CD4-positive, alpha-beta memory T cell (primary cell): ENCODE results near the gene PDE6B. TPM values are rescaled to one million over a fixed set of nuclear protein-coding genes. Genes with fewer than 3 reads are reported as not detected.
A peak's percentile ranks its signal among the peaks of the same experiment; 100 is the strongest.

Source experiments
- CTCF ChIA-PET: fragments of 350-600 bp; sonication (Branson Sonifier 250); formaldehyde crosslinking; loops from one replicate; lab custom pipeline; 2021; ENCODE audit warnings: inconsistent platforms; ENCODE audit not compliant: partially characterized antibody; lab: Charles Lee
- POLR2A ChIA-PET: fragments of 350-600 bp; sonication (Branson Sonifier 250); formaldehyde crosslinking; loops from one replicate; lab custom pipeline; 2021; ENCODE audit not compliant: partially characterized antibody; lab: Charles Lee
- DNase-seq, 5 donors: peaks; one replicate each; pipeline versions ENCODE4 v3.0.0 to v3.0.0-alpha.2; 2020 to 2022; ENCODE audit warnings: mixed read lengths in 1 of 5
- H3K27ac ChIP-seq: one replicate; pipeline ENCODE4 v1.7.0; 2013; ENCODE audit warnings: low read depth, low read length
- H3K27me3 ChIP-seq: 2 replicates; pipeline ENCODE4 v1.7.0; 2013; ENCODE audit warnings: mild to moderate bottlenecking, low read length, moderate library complexity; ENCODE audit not compliant: insufficient read depth
- H3K36me3 ChIP-seq: 2 replicates; pipeline ENCODE4 v1.7.0; 2013; ENCODE audit warnings: mild to moderate bottlenecking, low read length, moderate library complexity; ENCODE audit not compliant: insufficient read depth
- H3K4me1 ChIP-seq: 2 replicates; pipeline ENCODE4 v1.7.0; 2013; ENCODE audit warnings: mild to moderate bottlenecking, low read length, moderate library complexity; ENCODE audit not compliant: insufficient read depth
- H3K4me3 ChIP-seq, 2 donors: one replicate each; pipeline ENCODE4 v1.7.0; 2013; ENCODE audit warnings: low read length in 2 of 2, mild to moderate bottlenecking in 1 of 2
- H3K9me3 ChIP-seq, 2 donors: one replicate each; pipeline ENCODE4 v1.7.0; 2013; ENCODE audit warnings: low read length in 2 of 2, control low read depth in 1 of 2; ENCODE audit not compliant: control insufficient read depth in 1 of 2
- H3K27ac Mint-ChIP-seq, 7 donors: one replicate each; pipeline ENCODE4 v1.8.0; 2020 to 2021; ENCODE audit warnings: mixed read lengths in 7 of 7, mild to moderate bottlenecking in 6 of 7, inconsistent platforms in 3 of 7, moderate library complexity in 3 of 7
- H3K27me3 Mint-ChIP-seq, 2 donors: one replicate each; pipeline ENCODE4 v1.8.0; 2020 to 2021; ENCODE audit warnings: mixed read lengths in 2 of 2
- H3K36me3 Mint-ChIP-seq, 2 donors: one replicate each; pipeline ENCODE4 v1.8.0; 2020 to 2021; ENCODE audit warnings: mixed read lengths in 2 of 2, inconsistent platforms in 1 of 2, mild to moderate bottlenecking in 1 of 2
- H3K4me1 Mint-ChIP-seq, 4 donors: one replicate each; pipeline ENCODE4 v1.8.0; 2020 to 2021; ENCODE audit warnings: mixed read lengths in 4 of 4, mild to moderate bottlenecking in 1 of 4
- H3K4me3 Mint-ChIP-seq, 8 donors: one replicate each; pipeline ENCODE4 v1.8.0; 2020 to 2021; ENCODE audit warnings: mixed read lengths in 8 of 8, mild to moderate bottlenecking in 7 of 8, moderate library complexity in 6 of 8, inconsistent platforms in 3 of 8
- H3K9me3 Mint-ChIP-seq, 8 donors: one replicate each; pipeline ENCODE4 v1.8.0; 2020 to 2021; ENCODE audit warnings: mixed read lengths in 8 of 8, mild to moderate bottlenecking in 5 of 8, inconsistent platforms in 3 of 8, moderate library complexity in 1 of 8
- intact Hi-C: fragments of 100-400 bp; cut with micrococcal nuclease; formaldehyde crosslinking; loops from one replicate; pipeline ENCODE4 v1.15.1; 2023
- polyA plus RNA-seq, 2 donors: library from polyadenylated mRNA; unstranded; fragments of 300-500 nt; fragmentation: Illumina TruSeq; gene quantifications; one replicate each; pipeline ENCODE4 v1.2.3, GENCODE V29; 2021
- total RNA-seq, 2 experiments: library from RNA; stranded (reverse); gene quantifications; one replicate each; pipeline ENCODE4 v1.2.3, GENCODE V29; 2021

Gene PDE6B
- total and polyA plus RNA-seq, 4 experiments from 2014 or later, result 15.3 to 17.6 (median 15.7) TPM

GRCh38 chr4:661231-661630 lies 35.9 kb downstream of the PDE6B start:
- intact Hi-C loops, result no loop called here

GRCh38 chr4:661881-662761 lies 36.7 kb downstream of the PDE6B start:
- Histone ChIP-seq H3K4me1 (peaks cover 17% of the 10 kb centered on the region), H3K27me3 (no peaks in the 10 kb centered on the region), H3K9me3 (no peaks in the 10 kb centered on the region), H3K27ac (no peak overlapping the region), H3K36me3 (no peaks in the 10 kb centered on the region), H3K4me3 (no peak overlapping the region)
- Mint-ChIP-seq H3K4me1 (peaks cover 6 to 19% (median 10%) of the 10 kb centered on the region in 4 donors), H3K9me3 (peaks cover 0 to 4% (median 0%) of the 10 kb centered on the region in 8 donors), H3K36me3 (peaks cover 0 to 4% of the 10 kb centered on the region in 2 donors), H3K27ac (peak overlapping the region in 2 of 7 donors; percentile 25 to 30), H3K4me3 (peak overlapping the region; percentile 15 to 88 (median 80)), H3K27me3 (no peaks in the 10 kb centered on the region)
- ChIA-PET POLR2A (interaction anchor here (0.6 to 4.2 kb wide), 2 partner anchors 12 to 326 kb away, joined by 3 to 57 read pairs; partner anchors contain the start of genes ATP5ME and MYL5), CTCF (interaction anchor here (3.2 kb wide), 1 partner anchor 11 kb away, joined by 19 read pairs; the partner anchor contains the start of genes ATP5ME and MYL5)
- intact Hi-C loops, result no loop called here
- DNase-seq, result peak in 1 of 5 donors; percentile 11

More at GRCh38 chr4:661231-661630, 35.9 kb downstream of the PDE6B start:
- no peaks in the 10 kb centered on the region for H3K36me3 ChIP-seq
- H3K9me3 Mint-ChIP-seq, result peaks cover 0 to 4% (median 0%) of the 10 kb centered on the region in 8 donors
- H3K9me3 ChIP-seq, result no peaks in the 10 kb centered on the region
- no peaks in the 10 kb centered on the region for H3K27me3 ChIP-seq
- no peaks in the 10 kb centered on the region for H3K27me3 Mint-ChIP-seq
- peak overlapping the region in 5 of 8 donors; percentile 21 to 67 (median 66) for H3K4me3 Mint-ChIP-seq
- peaks cover 6 to 19% (median 10%) of the 10 kb centered on the region in 4 donors for H3K4me1 Mint-ChIP-seq
- ChIA-PET CTCF (no interaction called here), POLR2A (no interaction called here)
- DNase-seq, result peak in 1 of 5 donors; percentile 11
- no peak overlapping the region for H3K27ac ChIP-seq
- H3K36me3 Mint-ChIP-seq, result peaks cover 0 to 4% of the 10 kb centered on the region in 2 donors
- peak overlapping the region in 2 of 7 donors; percentile 8 to 75 for H3K27ac Mint-ChIP-seq
- H3K4me1 ChIP-seq, result peaks cover 17% of the 10 kb centered on the region
- H3K4me3 ChIP-seq, result no peak overlapping the region

GRCh38 chr4:663046-663437 lies 37.7 kb downstream of the PDE6B start:
- H3K27ac Mint-ChIP-seq, result peak overlapping the region; percentile 36 to 91 (median 77)
- H3K27me3 ChIP-seq, result no peaks in the 10 kb centered on the region
- intact Hi-C loops, result no loop called here
- H3K27ac ChIP-seq, result peak overlapping the region; percentile 77
- H3K27me3 Mint-ChIP-seq, result no peaks in the 10 kb centered on the region
- no peak for DNase-seq
- H3K9me3 Mint-ChIP-seq, result peaks cover 0 to 2% (median 0%) of the 10 kb centered on the region in 8 donors
- H3K9me3 ChIP-seq, result no peaks in the 10 kb centered on the region
- POLR2A ChIA-PET, result interaction anchor here (0.6 to 4.2 kb wide), 3 partner anchors 11 to 326 kb away, joined by 3 to 57 read pairs (median 3); partner anchors contain the start of genes ATP5ME and MYL5
- peak overlapping the region; percentile 75 to 88 (median 81) for H3K4me3 Mint-ChIP-seq
- CTCF ChIA-PET, result interaction anchor here (3.2 kb wide), 1 partner anchor 10 kb away, joined by 19 read pairs; the partner anchor contains the start of genes ATP5ME and MYL5
- no peaks in the 10 kb centered on the region for H3K36me3 ChIP-seq
- H3K4me1 Mint-ChIP-seq, result peaks cover 6 to 22% (median 10%) of the 10 kb centered on the region in 4 donors
- H3K4me3 ChIP-seq, result peak overlapping the region in 1 of 2 donors; percentile 61
- peaks cover 17% of the 10 kb centered on the region for H3K4me1 ChIP-seq
- H3K36me3 Mint-ChIP-seq, result peaks cover 0 to 4% of the 10 kb centered on the region in 2 donors

- CTCF ChIA-PET, result interaction anchor here (3.2 kb wide), 1 partner anchor 9 kb away, joined by 19 read pairs; the partner anchor contains the start of genes ATP5ME and MYL5
- Mint-ChIP-seq H3K36me3 (peaks cover 0 to 4% of the 10 kb centered on the region in 2 donors), H3K9me3 (peaks cover 0 to 2% (median 0%) of the 10 kb centered on the region in 8 donors), H3K4me3 (peak overlapping the region; percentile 82 to 90 (median 86)), H3K27me3 (no peaks in the 10 kb centered on the region), H3K27ac (peak overlapping the region; percentile 57 to 91 (median 88)), H3K4me1 (peaks cover 6 to 22% (median 10%) of the 10 kb centered on the region in 4 donors)
- peaks cover 17% of the 10 kb centered on the region for H3K4me1 ChIP-seq
- POLR2A ChIA-PET, result interaction anchor here (0.7 to 4.2 kb wide), 4 partner anchors 11 to 539 kb away, joined by 3 to 57 read pairs (median 4); partner anchors contain the start of genes ATP5ME, MYL5 and ZNF718
- no peaks in the 10 kb centered on the region for H3K9me3 ChIP-seq
- DNase-seq, result peak; percentile 67 to 80 (median 70)
- H3K27me3 ChIP-seq, result no peaks in the 10 kb centered on the region
- peak overlapping the region; percentile 61 for H3K4me3 ChIP-seq
- intact Hi-C loops, result loop anchor here (1.0 kb wide), 1 partner anchor 11 kb away; the partner anchor contains the start of genes ATP5ME and MYL5
- peak overlapping the region; percentile 77 for H3K27ac ChIP-seq
- H3K36me3 ChIP-seq, result no peaks in the 10 kb centered on the region
Measured at GRCh38 chr4:663438-664428, 38.4 kb downstream of the PDE6B start.

GRCh38 chr4:664713-665231 lies 39.4 kb downstream of the PDE6B start:
- Histone ChIP-seq H3K4me1 (peaks cover 17% of the 10 kb centered on the region), H3K4me3 (no peak overlapping the region), H3K9me3 (no peaks in the 10 kb centered on the region), H3K36me3 (no peaks in the 10 kb centered on the region), H3K27ac (no peak overlapping the region), H3K27me3 (no peaks in the 10 kb centered on the region)
- DNase-seq, result peak in 1 of 5 donors; percentile 16
- Mint-ChIP-seq H3K9me3 (peaks cover 0 to 2% (median 0%) of the 10 kb centered on the region in 8 donors), H3K36me3 (peaks cover 0 to 3% of the 10 kb centered on the region in 2 donors), H3K27ac (peak overlapping the region in 3 of 7 donors; percentile 40 to 76 (median 51)), H3K27me3 (no peaks in the 10 kb centered on the region), H3K4me1 (peaks cover 6 to 22% (median 10%) of the 10 kb centered on the region in 4 donors), H3K4me3 (peak overlapping the region; percentile 63 to 89 (median 85))
- intact Hi-C loops, result loop anchor here (1.0 kb wide), 1 partner anchor 10 kb away; the partner anchor contains the start of genes ATP5ME and MYL5
- CTCF ChIA-PET, result interaction anchor here (3.2 kb wide), 1 partner anchor 8 kb away, joined by 19 read pairs; the partner anchor contains the start of genes ATP5ME and MYL5
- POLR2A ChIA-PET, result interaction anchor here (0.7 to 4.2 kb wide), 3 partner anchors 10 to 540 kb away, joined by 3 to 57 read pairs (median 4); partner anchors contain the start of genes ATP5ME, MYL5 and ZNF718

- ChIA-PET POLR2A (interaction anchor here (4.2 kb wide), 1 partner anchor 9 kb away, joined by 57 read pairs; the partner anchor contains the start of genes ATP5ME and MYL5), CTCF (interaction anchor here (3.2 kb wide), 1 partner anchor 8 kb away, joined by 19 read pairs; the partner anchor contains the start of genes ATP5ME and MYL5)
- Mint-ChIP-seq H3K27me3 (no peaks in the 10 kb centered on the region), H3K4me3 (peak overlapping the region in 5 of 8 donors; percentile 6 to 87 (median 38)), H3K4me1 (peaks cover 6 to 22% (median 10%) of the 10 kb centered on the region in 4 donors), H3K27ac (peak overlapping the region in 3 of 7 donors; percentile 23 to 77 (median 53)), H3K9me3 (peaks cover 0 to 2% (median 0%) of the 10 kb centered on the region in 8 donors), H3K36me3 (no peaks in the 10 kb centered on the region)
- Histone ChIP-seq H3K4me1 (peaks cover 17% of the 10 kb centered on the region), H3K36me3 (no peaks in the 10 kb centered on the region), H3K4me3 (no peak overlapping the region), H3K9me3 (no peaks in the 10 kb centered on the region), H3K27me3 (no peaks in the 10 kb centered on the region), H3K27ac (no peak overlapping the region)
- peak in 1 of 5 donors; percentile 30 for DNase-seq
- intact Hi-C loops, result no loop called here
Measured at GRCh38 chr4:665381-665750, 40.0 kb downstream of the PDE6B start.
